ENCODE results near the gene ANK2. TPM values are rescaled to one million over a fixed set of nuclear protein-coding genes. Genes with fewer than 3 reads are reported as not detected.
A peak's percentile ranks its signal among the peaks of the same experiment; 100 is the strongest.
"Not testable (repeated sequence)": the region's sequence is repeated elsewhere in the genome, so short reads cannot be mapped to it uniquely, and the experiment has no call there.

Gene ANK2
- total RNA-seq, 1 donor from 2014 or later = 1.6 TPM

GRCh38 chr4:113052379-113052951, 3.0 kb downstream of the ANK2 start:
- ATAC-seq = no peak

GRCh38 chr4:113053883-113054282, 4.4 kb downstream of the ANK2 start:
- ATAC-seq = no peak

- ATAC-seq = no peak
These were observed 6.9 kb downstream of the ANK2 start for GRCh38 chr4:113056318-113056717.

GRCh38 chr4:113057891-113058290, 8.4 kb downstream of the ANK2 start:
- ATAC-seq = no peak

GRCh38 chr4:113059449-113060182, 10.2 kb downstream of the ANK2 start:
- no peak for ATAC-seq

- ATAC-seq = no peak
These were observed 11.4 kb downstream of the ANK2 start for GRCh38 chr4:113060853-113061252.

- ATAC-seq = no peak
These were observed 14.8 kb downstream of the ANK2 start for GRCh38 chr4:113064244-113064643.

- ATAC-seq = no peak
These were observed 16.2 kb downstream of the ANK2 start for GRCh38 chr4:113065629-113066028.

- not testable (repeated sequence) for ATAC-seq
These were observed 19.3 kb downstream of the ANK2 start for GRCh38 chr4:113068771-113069170.

GRCh38 chr4:113069212-113069892, 19.9 kb downstream of the ANK2 start:
- ATAC-seq = no peak

GRCh38 chr4:113070755-113071154, 21.3 kb downstream of the ANK2 start:
- ATAC-seq = no peak

- ATAC-seq = no peak
These were observed 21.8 kb downstream of the ANK2 start for GRCh38 chr4:113071274-113071673.

GRCh38 chr4:113071805-113072204, 22.4 kb downstream of the ANK2 start:
- ATAC-seq = no peak

- no peak for ATAC-seq
These were observed 24.1 kb downstream of the ANK2 start for GRCh38 chr4:113073451-113074005.

GRCh38 chr4:113077575-113077974, 28.1 kb downstream of the ANK2 start:
- no peak for ATAC-seq

- no peak for ATAC-seq
These were observed 28.6 kb downstream of the ANK2 start for GRCh38 chr4:113078066-113078465.

GRCh38 chr4:113080050-113080449, 30.6 kb downstream of the ANK2 start:
- ATAC-seq = peak; percentile 55

- ATAC-seq = no peak
These were observed 31.2 kb downstream of the ANK2 start for GRCh38 chr4:113080624-113081023.

- ATAC-seq = no peak
These were observed 33.9 kb downstream of the ANK2 start for GRCh38 chr4:113083346-113083745.

GRCh38 chr4:113086172-113086695, 36.8 kb downstream of the ANK2 start:
- no peak for ATAC-seq

- no peak for ATAC-seq
These were observed 38.6 kb downstream of the ANK2 start for GRCh38 chr4:113088050-113088449.

- no peak for ATAC-seq
These were observed 41.5 kb downstream of the ANK2 start for GRCh38 chr4:113090954-113091353.

GRCh38 chr4:113094331-113094730, 44.9 kb downstream of the ANK2 start:
- ATAC-seq = no peak

Measured in esophagus mucosa (tissue), 1 donor.